ENCODE results near the gene LRRTM4.

- TF ChIP-seq CTCF (IDR thresholded peaks at IDR 0.05) (no peak), POLR2A (IDR thresholded peaks at IDR 0.05) (no peak)
These were observed 314.8 kb downstream of the LRRTM4 start for GRCh38 chr2:77207331-77207730.
